Activated CD8-positive, alpha-beta memory T cell treated with anti-CD3 and anti-CD28 coated beads for 24 hours (primary cell): ENCODE data around the gene POMGNT2.
"Not testable (repeated sequence)": the region's sequence is repeated elsewhere in the genome, so short reads cannot be mapped to it uniquely, and the experiment has no call there.

Experiments used
- DNase-seq: peaks from one replicate; pipeline ENCODE4 v3.0.0-alpha.2; 2020

The POMGNT2 gene

GRCh38 chr3:43075904-43076661, 29.8 kb downstream of the POMGNT2 start:
- DNase-seq: peak; percentile 42

GRCh38 chr3:43074901-43075689, 30.8 kb downstream of the POMGNT2 start:
- no peak for DNase-seq

GRCh38 chr3:43074482-43074881, 31.4 kb downstream of the POMGNT2 start:
- DNase-seq: no peak

- no peak for DNase-seq
These were observed 32.1 kb downstream of the POMGNT2 start for GRCh38 chr3:43073836-43074220.

GRCh38 chr3:43073116-43073835, 32.6 kb downstream of the POMGNT2 start:
- DNase-seq: no peak

GRCh38 chr3:43072361-43072760, 33.5 kb downstream of the POMGNT2 start:
- no peak for DNase-seq

- DNase-seq: no peak
These were observed 34.5 kb downstream of the POMGNT2 start for GRCh38 chr3:43071313-43071893.

GRCh38 chr3:43070670-43071069, 35.2 kb downstream of the POMGNT2 start:
- not testable (repeated sequence) for DNase-seq

GRCh38 chr3:43063114-43063513, 42.8 kb downstream of the POMGNT2 start:
- no peak for DNase-seq

GRCh38 chr3:43062564-43063040, 43.3 kb downstream of the POMGNT2 start:
- no peak for DNase-seq

DNA sequence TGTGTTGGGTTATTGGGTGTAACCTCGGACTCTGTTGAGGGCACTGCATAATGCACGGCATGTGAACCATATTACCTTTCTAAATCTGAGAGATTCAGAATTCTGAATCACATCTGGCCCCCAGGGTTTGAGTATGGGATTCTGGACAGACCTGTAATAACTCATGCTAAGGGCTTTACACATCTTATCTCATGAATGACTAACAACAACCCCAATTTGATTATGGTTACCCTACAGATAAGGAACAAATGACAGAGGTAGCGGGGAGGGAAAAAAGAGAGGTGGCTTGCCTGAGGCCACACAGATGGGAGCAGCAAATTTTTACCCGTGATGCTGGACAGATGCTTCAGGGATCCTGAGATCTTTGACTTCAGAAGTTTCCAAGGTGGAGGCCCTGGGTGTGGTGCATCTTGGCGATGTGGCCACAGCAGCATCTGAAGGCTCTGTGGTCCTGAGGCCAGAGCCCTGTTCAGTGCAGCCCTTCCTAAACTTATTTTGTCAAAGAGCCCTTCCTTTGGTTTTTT, 43.8 kb downstream of the POMGNT2 start:
- DNase-seq: no peak

DNA sequence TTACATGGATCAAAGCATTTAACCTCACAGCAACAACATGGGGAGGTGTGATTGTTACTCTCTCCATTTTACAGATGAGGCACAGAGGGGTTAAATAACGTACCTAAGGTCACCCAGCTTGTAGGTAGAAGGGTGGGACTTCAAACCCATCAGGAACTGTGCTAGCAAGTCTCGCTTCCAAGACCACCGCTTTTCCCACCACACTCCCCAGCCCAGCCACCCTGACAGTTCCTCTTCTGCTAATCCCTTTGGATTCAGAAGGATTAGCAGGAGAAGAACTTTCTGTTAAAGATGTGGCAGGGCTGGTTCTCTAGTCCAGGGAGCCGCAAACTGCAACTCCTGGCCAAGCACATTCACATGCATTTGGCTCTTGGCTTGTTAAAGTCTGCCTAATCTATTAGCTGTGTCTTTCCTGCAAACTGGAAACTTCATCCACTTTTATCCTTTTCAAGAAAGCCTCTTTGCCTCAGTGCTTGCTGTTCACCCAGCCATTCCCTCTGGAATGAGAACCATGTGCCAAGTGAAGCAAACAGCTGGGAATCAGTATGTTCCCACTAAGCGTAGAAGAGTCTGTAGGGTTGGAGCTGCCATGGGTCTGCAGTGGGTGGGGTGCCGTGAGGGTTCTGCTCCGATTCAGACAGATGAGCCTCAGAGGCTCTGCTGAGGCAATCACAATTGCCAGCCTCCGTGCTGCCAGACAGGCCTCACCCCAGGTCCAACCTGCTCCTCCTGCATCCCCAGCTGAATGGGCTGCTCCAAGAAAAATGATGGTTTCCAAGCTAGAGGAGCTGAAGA, 44.6 kb downstream of the POMGNT2 start:
- no peak for DNase-seq

GRCh38 chr3:43059456-43059855, 46.4 kb downstream of the POMGNT2 start:
- DNase-seq: no peak

DNA sequence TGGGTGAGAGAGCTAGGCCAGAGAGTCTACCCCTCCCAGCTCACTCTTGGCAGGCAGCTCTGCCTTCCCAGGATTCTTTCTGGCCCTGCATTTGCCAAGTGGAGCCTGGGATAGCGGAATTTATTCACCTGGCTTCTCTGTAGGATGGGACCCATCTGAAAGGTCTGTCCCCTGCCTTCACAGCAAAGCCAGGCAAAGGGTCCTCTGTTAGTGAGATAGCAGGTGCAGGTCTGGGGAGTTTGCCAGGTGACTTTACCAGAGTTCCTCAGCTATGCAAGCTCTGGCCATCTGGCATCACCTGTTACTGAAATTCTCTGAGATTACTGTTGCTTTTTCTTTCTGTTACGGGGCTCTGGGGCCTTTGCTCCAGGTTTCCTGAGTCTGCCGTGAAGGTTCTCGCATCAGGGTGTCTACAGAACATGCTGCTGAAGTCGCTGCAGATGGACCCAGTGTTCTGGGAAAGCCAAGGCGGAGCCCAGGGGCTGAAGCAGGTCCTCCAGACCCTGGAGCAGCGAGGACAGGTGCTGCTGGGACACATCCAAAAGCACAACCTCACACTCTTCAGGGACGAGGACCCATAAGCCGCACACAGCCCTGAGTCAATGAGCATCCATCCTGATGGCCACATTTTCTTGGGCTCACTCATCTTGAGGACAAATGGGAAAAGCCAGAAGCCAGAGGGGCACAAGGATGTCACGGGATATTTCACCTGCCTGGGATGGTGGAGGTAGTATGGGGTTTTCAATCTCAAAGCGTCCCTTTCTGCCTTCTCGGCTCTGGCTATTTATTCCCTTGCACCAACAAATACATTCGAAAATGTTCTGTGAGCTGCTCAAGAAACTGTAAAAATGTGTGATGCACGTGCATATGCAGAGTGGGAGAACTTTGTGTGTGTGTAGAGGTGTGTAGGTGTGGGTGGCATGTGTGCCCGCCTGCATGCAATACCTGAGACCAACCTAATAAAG, 49.8 kb downstream of the POMGNT2 start:
- no peak for DNase-seq

DNA sequence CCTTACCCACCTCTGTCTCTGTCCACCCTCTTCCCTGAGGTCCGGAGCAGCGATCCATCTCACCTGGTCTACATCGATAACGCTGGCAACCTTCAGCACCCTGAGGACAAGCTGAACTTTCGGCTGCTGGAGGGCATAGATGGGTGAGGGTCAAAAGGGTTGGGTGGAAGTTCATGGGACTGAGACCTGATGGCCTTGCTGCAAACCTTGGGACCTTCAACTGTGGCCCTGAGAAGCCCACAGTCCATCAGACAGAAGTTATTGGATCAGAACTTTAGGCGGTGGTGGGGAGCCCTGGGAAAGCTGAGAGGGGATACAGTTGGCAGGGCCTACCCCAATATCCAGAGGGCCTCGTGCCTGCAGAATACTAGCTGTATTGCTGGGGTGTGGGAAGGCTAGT, 50.5 kb downstream of the POMGNT2 start:
- DNase-seq: no peak

DNA sequence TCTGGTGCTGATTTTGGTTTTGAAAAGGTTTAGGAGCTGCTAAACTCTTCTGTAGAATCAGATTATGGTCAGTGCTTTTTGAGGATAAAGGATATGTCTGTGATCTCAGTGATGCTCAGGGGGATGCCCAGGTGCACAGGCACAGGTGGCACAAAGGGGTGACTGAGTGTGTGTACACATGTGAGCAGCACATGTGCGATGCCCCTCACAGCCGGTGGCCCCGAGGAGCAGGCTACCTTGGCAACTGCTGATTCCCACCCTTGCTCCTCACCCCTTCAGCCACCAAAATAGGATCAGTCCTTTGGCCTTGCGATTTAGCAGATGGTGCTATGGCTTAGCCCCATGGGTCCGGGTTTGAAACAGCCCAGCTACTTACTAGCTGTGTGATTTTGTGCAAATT, 51.1 kb downstream of the POMGNT2 start:
- DNase-seq: no peak

DNA sequence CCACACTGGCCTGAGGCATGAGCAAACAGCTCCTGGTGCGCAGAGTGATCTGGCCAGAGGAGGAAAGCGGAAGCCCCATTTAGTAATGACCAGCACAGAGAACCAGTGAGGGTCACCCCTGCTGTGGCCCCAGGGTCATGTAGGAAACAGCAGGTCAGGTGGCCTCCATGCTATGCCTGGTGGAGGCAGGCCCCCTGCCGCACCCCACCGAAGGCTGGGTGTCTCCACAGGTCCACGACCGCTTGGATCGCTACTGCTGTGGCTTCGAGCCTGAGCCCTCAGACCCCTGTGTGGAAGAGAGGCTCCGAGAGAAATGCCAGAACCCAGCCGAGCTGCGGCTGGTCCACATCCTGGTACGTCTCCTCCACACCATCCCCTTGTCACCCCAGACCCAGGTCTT, 52.6 kb downstream of the POMGNT2 start:
- DNase-seq: no peak

DNA sequence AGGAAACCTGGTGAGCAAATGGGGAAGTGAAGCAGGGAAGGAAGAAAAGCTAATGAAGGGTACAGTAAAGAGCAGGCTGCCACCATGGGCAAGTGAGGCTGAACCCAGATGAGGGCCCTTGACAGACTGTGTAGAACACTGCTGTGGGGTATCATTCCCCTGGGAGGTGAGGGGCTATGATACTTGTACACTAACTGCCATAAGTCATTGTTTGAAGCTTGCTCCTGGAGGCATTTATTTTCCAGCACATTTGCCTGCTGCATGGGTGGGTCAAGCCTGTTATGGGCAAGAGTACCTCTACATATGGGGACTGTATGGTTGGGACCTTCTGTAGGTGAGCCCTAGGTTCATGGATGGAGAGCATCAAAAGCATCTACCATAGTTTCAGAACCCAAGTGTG, 57.4 kb downstream of the POMGNT2 start:
- DNase-seq: no peak

GRCh38 chr3:43046583-43046982, 59.3 kb downstream of the POMGNT2 start:
- no peak for DNase-seq

GRCh38 chr3:43045079-43045478, 60.8 kb downstream of the POMGNT2 start:
- DNase-seq: not testable (repeated sequence)

GRCh38 chr3:43043793-43044192, 62.1 kb downstream of the POMGNT2 start:
- DNase-seq: no peak
